ENCODE data around the gene CATSPER1. TPM values are rescaled to one million over a fixed set of nuclear protein-coding genes. Genes with fewer than 3 reads are reported as not detected.

The CATSPER1 gene
- total and polyA plus RNA-seq, 2 of the 13 experiments (the other 11 are each of a cell fraction or from before 2014, with no cell fraction given) = 0.17 TPM; not detected in 1

- TF ChIP-seq AGO1 (IDR thresholded peaks at IDR 0.05; ENCODE audit: low read depth, low read length, poor library complexity, severe bottlenecking) = no peak
- TF ChIP-seq CHD2 (IDR thresholded peaks at IDR 0.05; ENCODE audit: low read depth, low read length) = no peak
- no peak for TF ChIP-seq CEBPZ (IDR thresholded peaks at IDR 0.05; ENCODE audit: low read length)
- TF ChIP-seq STAT6 (CRISPR knock-in tag; IDR thresholded peaks at IDR 0.05; ENCODE audit: borderline replicate concordance) = no peak
- TF ChIP-seq POLR2A (IDR thresholded peaks at IDR 0.05; ENCODE audit: insufficient read depth in 1 of 2, low read depth in 2 of 2, low read length in 2 of 2) = no peak
- TF ChIP-seq RBM22 (optimal IDR thresholded peaks at IDR 0.05; ENCODE audit: low read length) = no peak
- no peak for TF ChIP-seq ZNF687 (CRISPR knock-in tag; IDR thresholded peaks at IDR 0.05)
- TF ChIP-seq MXD3 (CRISPR knock-in tag; IDR thresholded peaks at IDR 0.05) = no peak
- no peak for TF ChIP-seq ATF1 (CRISPR knock-in tag; IDR thresholded peaks at IDR 0.05)
- TF ChIP-seq SOX5 (CRISPR knock-in tag; IDR thresholded peaks at IDR 0.05; ENCODE audit: borderline replicate concordance) = 0 out of 2 replicates have a peak, but pooled peaks have one; percentile 16
- TF ChIP-seq PHF20 (CRISPR knock-in tag; IDR thresholded peaks at IDR 0.05) = no peak
- no peak for TF ChIP-seq RCOR2 (CRISPR knock-in tag; IDR thresholded peaks at IDR 0.05)
- TF ChIP-seq ZSCAN5A (CRISPR knock-in tag; IDR thresholded peaks at IDR 0.05; ENCODE audit: borderline replicate concordance) = no peak
- TF ChIP-seq STAG1 (CRISPR knock-in tag; IDR thresholded peaks at IDR 0.05) = peak; percentile 99
- no peak for TF ChIP-seq HBP1 (CRISPR knock-in tag; IDR thresholded peaks at IDR 0.05; ENCODE audit: low read depth)
Observed at GRCh38 chr11:65988791-65989592, 37.3 kb downstream of the CATSPER1 start (continued).
